Lung (tissue), 16 donors: ENCODE data around the gene NOL11. TPM values are rescaled to one million over a fixed set of nuclear protein-coding genes. Genes with fewer than 3 reads are reported as not detected.
A peak's percentile ranks its signal among the peaks of the same experiment; 100 is the strongest.

Experiments
- ATAC-seq: fragments of 200-7000 bp; cut with Tn5 transposase; one replicate; pipeline ENCODE4 v1.9.1; 2020; ENCODE audit warnings: moderate number of reproducible peaks; ENCODE audit not compliant: insufficient read depth, low FRiP score
- DNase-seq, 3 donors: peaks; one replicate each; pipeline ENCODE4 v3.0.0-alpha.2; 2013 to 2017
- H3K27ac ChIP-seq, 2 donors: one replicate each; pipeline ENCODE4 v1.5.1; 2013; ENCODE audit warnings: mild to moderate bottlenecking in 2 of 2, moderate library complexity in 2 of 2, control low read depth in 1 of 2, inconsistent platforms in 1 of 2, low read depth in 1 of 2, low read length in 1 of 2
- H3K27me3 ChIP-seq, 3 donors: one replicate each; pipeline ENCODE4 v1.5.1; 2013; ENCODE audit warnings: low read length in 2 of 3; ENCODE audit not compliant: control insufficient read depth in 3 of 3, insufficient read depth in 3 of 3
- H3K36me3 ChIP-seq, 4 donors: one replicate each; pipeline ENCODE4 v1.5.1; 2013; ENCODE audit warnings: low read length in 4 of 4, mild to moderate bottlenecking in 1 of 4, moderate library complexity in 1 of 4; ENCODE audit not compliant: control insufficient read depth in 4 of 4, insufficient read depth in 4 of 4
- H3K4me1 ChIP-seq, 5 donors: one replicate each; pipeline ENCODE4 v1.5.1; 2013; ENCODE audit warnings: low read length in 5 of 5, mild to moderate bottlenecking in 2 of 5, moderate library complexity in 1 of 5; ENCODE audit not compliant: control insufficient read depth in 5 of 5, insufficient read depth in 5 of 5
- H3K4me3 ChIP-seq: one replicate; pipeline ENCODE4 v1.5.1; 2013; ENCODE audit warnings: mild to moderate bottlenecking, control low read depth, moderate library complexity
- H3K9ac ChIP-seq, 2 donors: one replicate each; pipeline ENCODE4 v1.5.1; 2013; ENCODE audit warnings: low read length in 2 of 2, control low read depth in 1 of 2; ENCODE audit not compliant: insufficient read depth in 1 of 2
- H3K9me3 ChIP-seq, 4 donors: one replicate each; pipeline ENCODE4 v1.5.1; 2013; ENCODE audit warnings: low read length in 3 of 4, mild to moderate bottlenecking in 1 of 4, moderate library complexity in 1 of 4; ENCODE audit not compliant: control insufficient read depth in 4 of 4, insufficient read depth in 3 of 4
- WGBS, 2 donors: extraction: QIAGEN DNeasy Blood & Tissue Kit; methylation state at CpG; one replicate each; pipeline ENCODE4 v1.1.7; 2013; 5-methylcytosine and 5-hydroxymethylcytosine counted together
- long read RNA-seq, 5 donors: transcript quantifications; one replicate each; lab custom pipeline, GENCODE V29; 2026
- polyA plus RNA-seq, 2 donors: library from polyadenylated mRNA; stranded (reverse); fragments of 200-250 nt; gene quantifications; one replicate each; pipeline ENCODE4 v1.2.1, GENCODE V29; 2013
- total RNA-seq, 2 donors: library from RNA; depleted of rRNA in 1 of 2; stranded (reverse); fragments of >200 nt in 1 of 2; gene quantifications; one replicate each; pipeline ENCODE4 v1.2.1, GENCODE V29; 2014 to 2021
- TF ChIP-seq, protein P1 (sequence below): IDR thresholded peaks from 2 replicates; pipeline ENCODE4 v1.5.1; 2012; ENCODE audit warnings: mild to moderate bottlenecking; ENCODE audit errors: control extremely low read depth, extremely low read depth
- donor health status: control.
- donor health status: control.
- donor health status: Bipolar disorder and iron deficiency.
- donor health status: healthy.
- donor health status: DM: yes; HTN: yes; CAD: no.

Gene NOL11
- 10 to 100 TPM; 29.0 to 46.6 TPM for total RNA-seq
- polyA plus RNA-seq: 10 to 100 TPM; 18.4 to 46.9 TPM
- long read RNA-seq, donor 1, transcript NOL11-201 (18 exons, 2,947 nt): major isoform, 7 of 20 reads
- long read RNA-seq, donor 1, partial matches to known transcripts: 13 of 20 reads
- long read RNA-seq, donor 1, other reads (novel, unspliced or antisense): 0 of 20 reads
- long read RNA-seq, donor 2, partial matches to known transcripts: 0 of 1 reads
- long read RNA-seq, donor 2, other reads (novel, unspliced or antisense): 0 of 1 reads
- long read RNA-seq, donor 3, partial matches to known transcripts: 5 of 9 reads
- long read RNA-seq, donor 3, other reads (novel, unspliced or antisense): 0 of 9 reads
- long read RNA-seq, donor 4, partial matches to known transcripts: 16 of 16 reads
- long read RNA-seq, donor 4, other reads (novel, unspliced or antisense): 0 of 16 reads
- long read RNA-seq, donor 5, transcript NOL11-201 (18 exons, 2,947 nt): major isoform, 6 of 28 reads
- long read RNA-seq, donor 5, partial matches to known transcripts: 21 of 28 reads
- long read RNA-seq, donor 5, other reads (novel, unspliced or antisense): 0 of 28 reads

DNA sequence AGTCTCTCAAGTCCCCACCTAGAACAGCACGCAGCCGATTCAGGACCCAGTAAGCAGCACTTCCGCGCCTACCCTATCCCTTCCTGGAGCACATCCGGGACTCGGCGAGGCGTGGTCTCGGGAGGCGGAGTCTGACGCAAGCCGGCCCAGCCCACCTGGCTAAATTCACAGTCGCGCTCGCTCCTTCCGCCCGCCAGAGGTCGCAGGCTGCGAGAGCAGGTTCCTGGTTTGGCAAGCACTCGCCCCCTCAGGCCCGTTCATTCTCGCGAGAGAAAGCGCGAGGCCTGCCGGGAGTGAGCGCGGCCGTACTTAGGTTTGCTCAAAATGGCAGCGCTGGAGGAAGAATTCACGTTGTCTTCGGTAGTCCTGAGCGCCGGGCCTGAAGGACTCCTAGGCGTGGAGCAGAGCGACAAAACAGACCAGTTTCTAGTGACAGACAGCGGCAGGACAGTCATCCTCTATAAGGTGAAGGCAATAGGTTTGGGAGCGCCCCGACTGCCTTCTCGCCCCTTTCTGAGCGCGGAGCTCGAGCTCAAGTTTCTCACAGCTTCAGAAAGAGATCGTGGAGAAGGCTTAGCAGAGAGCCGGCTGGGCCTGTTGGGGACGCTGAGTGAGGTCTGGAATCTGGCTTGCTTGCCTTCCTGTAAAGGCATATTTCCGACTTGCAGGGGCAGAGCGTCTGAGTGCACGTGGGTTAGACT is at the start of gene NOL11:
Gene NOL11 (plus strand): TSS at position 313 of the 701 bp plus-strand sequence. CDS start 12 bp downstream, at position 325.
- Histone ChIP-seq H3K36me3 (peaks cover 3 to 22% (median 16%) of the 10 kb centered on the region in 4 donors), H3K4me1 (peaks cover 0 to 12% (median 4%) of the 10 kb centered on the region in 5 donors), H3K27ac (peak within 1 kb of the TSS; percentile 82 to 87), H3K9me3 (no peaks in the 10 kb centered on the region), H3K27me3 (no peaks in the 10 kb centered on the region), H3K4me3 (peak within 1 kb of the TSS; percentile 63), H3K9ac (peak within 1 kb of the TSS; percentile 97 to 99)
- ATAC-seq: peak; percentile 98
- TF ChIP-seq, protein P1, sequence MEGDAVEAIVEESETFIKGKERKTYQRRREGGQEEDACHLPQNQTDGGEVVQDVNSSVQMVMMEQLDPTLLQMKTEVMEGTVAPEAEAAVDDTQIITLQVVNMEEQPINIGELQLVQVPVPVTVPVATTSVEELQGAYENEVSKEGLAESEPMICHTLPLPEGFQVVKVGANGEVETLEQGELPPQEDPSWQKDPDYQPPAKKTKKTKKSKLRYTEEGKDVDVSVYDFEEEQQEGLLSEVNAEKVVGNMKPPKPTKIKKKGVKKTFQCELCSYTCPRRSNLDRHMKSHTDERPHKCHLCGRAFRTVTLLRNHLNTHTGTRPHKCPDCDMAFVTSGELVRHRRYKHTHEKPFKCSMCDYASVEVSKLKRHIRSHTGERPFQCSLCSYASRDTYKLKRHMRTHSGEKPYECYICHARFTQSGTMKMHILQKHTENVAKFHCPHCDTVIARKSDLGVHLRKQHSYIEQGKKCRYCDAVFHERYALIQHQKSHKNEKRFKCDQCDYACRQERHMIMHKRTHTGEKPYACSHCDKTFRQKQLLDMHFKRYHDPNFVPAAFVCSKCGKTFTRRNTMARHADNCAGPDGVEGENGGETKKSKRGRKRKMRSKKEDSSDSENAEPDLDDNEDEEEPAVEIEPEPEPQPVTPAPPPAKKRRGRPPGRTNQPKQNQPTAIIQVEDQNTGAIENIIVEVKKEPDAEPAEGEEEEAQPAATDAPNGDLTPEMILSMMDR: peak; percentile 95
- DNase-seq: peak; percentile 99 to 100 (median 99)
- WGBS, 2 donors: 0% methylated on average over 49 of the region's 49 CpGs

DNA sequence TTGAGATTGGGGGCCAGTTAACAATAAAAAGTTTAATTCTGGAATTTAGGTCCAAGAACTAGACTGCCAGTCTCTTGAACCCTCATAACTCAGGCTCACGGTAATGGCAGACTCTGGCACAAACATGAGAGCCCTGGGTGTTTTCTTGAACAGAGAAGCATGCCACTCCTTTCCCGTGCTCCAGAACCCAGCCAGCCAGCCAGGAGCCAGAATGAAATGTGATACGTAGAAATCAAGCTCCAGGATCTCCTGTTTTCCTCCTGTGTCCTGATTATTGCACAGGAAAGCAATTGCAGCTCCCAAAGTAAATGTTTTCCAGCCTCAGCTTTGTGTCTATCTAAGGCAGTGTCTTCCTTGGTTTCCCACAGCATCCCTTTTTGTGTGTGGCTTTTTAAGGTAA is 46.2 kb upstream of the NOL11 start:
- Histone ChIP-seq H3K27ac (peak overlapping the region in 1 of 2 donors; percentile 31), H3K9me3 (peaks cover 0 to 3% (median 0%) of the 10 kb centered on the region in 4 donors), H3K9ac (no peak overlapping the region), H3K4me3 (no peak overlapping the region), H3K36me3 (peaks cover 0 to 5% (median 2%) of the 10 kb centered on the region in 4 donors), H3K27me3 (no peaks in the 10 kb centered on the region), H3K4me1 (peaks cover 1 to 6% (median 6%) of the 10 kb centered on the region in 5 donors)
- DNase-seq (no peak), ATAC-seq (no peak)
- TF ChIP-seq, protein P1: no peak
- WGBS, 2 donors: 52 to 78% methylated on average over 3 of the region's 3 CpGs

DNA sequence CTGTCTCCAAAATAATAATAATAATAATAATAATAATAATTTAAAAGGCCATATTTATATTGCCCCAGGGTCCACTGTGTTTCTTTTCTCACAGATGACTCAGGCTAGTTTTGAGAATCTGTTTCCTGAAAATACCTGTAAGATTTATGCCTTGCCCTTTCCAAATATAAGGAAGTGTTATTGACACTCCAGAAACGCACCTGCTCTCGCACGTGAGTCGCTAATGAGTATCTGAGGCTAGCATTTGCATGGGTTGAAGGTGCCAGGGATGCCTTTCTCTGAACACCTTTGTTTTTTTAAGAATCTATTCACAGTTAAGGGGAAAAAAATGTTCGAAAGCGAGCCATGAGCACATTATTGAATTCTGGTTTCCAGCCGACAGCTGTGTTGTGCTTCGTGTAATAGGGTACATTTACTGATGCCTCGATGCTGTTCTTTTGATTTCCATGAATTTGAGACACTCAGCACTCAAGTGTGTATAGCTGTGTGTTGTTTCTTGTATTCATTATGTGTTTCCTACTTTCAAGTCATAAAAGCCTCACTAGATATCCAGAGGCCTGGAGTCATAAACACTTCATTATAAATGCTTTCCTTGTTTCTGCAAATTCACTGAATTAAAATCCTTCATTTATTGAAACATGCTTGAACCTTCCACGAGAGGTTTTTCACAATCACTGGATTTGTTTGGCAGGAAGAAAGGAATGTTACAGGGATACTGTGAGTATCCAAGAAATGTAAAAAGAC is 45.0 kb upstream of the NOL11 start:
- WGBS, 2 donors: 76 to 83% methylated on average over 10 of the region's 10 CpGs
- H3K27ac ChIP-seq: no peak overlapping the region
- no peaks in the 10 kb centered on the region for H3K27me3 ChIP-seq
- H3K36me3 ChIP-seq: peaks cover 0 to 5% (median 2%) of the 10 kb centered on the region in 4 donors
- TF ChIP-seq, protein P1: no peak
- H3K4me3 ChIP-seq: no peak overlapping the region
- DNase-seq (peak in 2 of 3 donors; percentile 53 to 58), ATAC-seq (no peak)
- peaks cover 0 to 3% (median 0%) of the 10 kb centered on the region in 4 donors for H3K9me3 ChIP-seq
- H3K9ac ChIP-seq: peak overlapping the region in 1 of 2 donors; percentile 57
- H3K4me1 ChIP-seq: peaks cover 1 to 6% (median 6%) of the 10 kb centered on the region in 5 donors
